GM12878 (cell line): ENCODE measurements around the gene KIAA1217. TPM values are rescaled to one million over a fixed set of nuclear protein-coding genes. Genes with fewer than 3 reads are reported as not detected.
"Not testable (repeated sequence)": the region's sequence is repeated elsewhere in the genome, so short reads cannot be mapped to it uniquely, and the experiment has no call there.

Experiments used
- ATAC-seq: fragments of 200-7000 bp; cut with Tn5 transposase; 3 replicates; pipeline ENCODE4 v1.9.1; 2020; ENCODE audit warnings: mild to moderate bottlenecking, moderate library complexity
- BruUV-seq: library from RNA; stranded (reverse); fragments of 400-500 nt; replicated peaks from 2 replicates; lab custom pipeline; 2021; lab: Mats Ljungman, UMichigan
- CTCF ChIA-PET: fragments of 300-600 bp; sonication (Branson Sonifier 250); formaldehyde crosslinking; extraction: SDS; loops from one replicate; lab custom pipeline; 2021; ENCODE audit warnings: inconsistent platforms; lab: Yijun Ruan, JAX
- POLR2A ChIA-PET: fragments of 350-600 bp; formaldehyde crosslinking; extraction: SDS; loops from one replicate; lab custom pipeline; 2021; ENCODE audit warnings: inconsistent platforms; lab: Charles Lee
- RAD21 ChIA-PET: fragments of 300-600 bp; sonication (Branson Sonifier 250); formaldehyde crosslinking; loops from one replicate; lab custom pipeline; 2023; ENCODE audit warnings: antibody characterized with exemption; ENCODE audit not compliant: unreplicated experiment; lab: Charles Lee
- SMC1A ChIA-PET: fragments of 300-600 bp; sonication (Branson Sonifier 250); formaldehyde crosslinking; loops from one replicate; lab custom pipeline; 2023; ENCODE audit not compliant: unreplicated experiment, uncharacterized antibody; lab: Charles Lee
- DNase-seq: peaks from one replicate; pipeline ENCODE4 v3.0.0-alpha.2; 2011; ENCODE audit warnings: low read depth, low spot score
- FAIRE-seq: peaks from 3 replicates; lab custom pipeline; 2011; peaks lifted over from hg19 to GRCh38; lab: Jason Lieb, UNC
- H2AFZ ChIP-seq: 2 replicates; pipeline ENCODE4 v1.6.0; 2011; ENCODE audit warnings: low read depth, low read length, control low read depth; ENCODE audit not compliant: control insufficient read depth
- H3K27ac ChIP-seq: 2 replicates; pipeline ENCODE4 v1.5.1; 2011; ENCODE audit warnings: control low read depth; ENCODE audit not compliant: control insufficient read depth, insufficient read depth
- H3K27me3 ChIP-seq, 2 experiments: replicated peaks in 1 of 2; 2 replicates each; pipeline versions ENCODE4 v1.6.0 to v1.6.1; 2011; ENCODE audit warnings: low read length in 1 of 2; ENCODE audit not compliant: control insufficient read depth in 2 of 2, insufficient read depth in 2 of 2
- H3K36me3 ChIP-seq, 2 experiments: 2 replicates each; pipeline ENCODE4 v1.5.1; 2011; ENCODE audit warnings: low read length in 1 of 2; ENCODE audit not compliant: control insufficient read depth in 2 of 2, insufficient read depth in 2 of 2
- H3K4me1 ChIP-seq: 2 replicates; pipeline ENCODE4 v1.6.1; 2011; ENCODE audit warnings: mild to moderate bottlenecking, low read length, moderate library complexity, mixed read lengths; ENCODE audit not compliant: control insufficient read depth, insufficient read depth
- H3K4me2 ChIP-seq: 2 replicates; pipeline ENCODE4 v1.6.0; 2011; ENCODE audit warnings: control low read depth; ENCODE audit not compliant: control insufficient read depth, insufficient read depth
- H3K4me3 ChIP-seq: fragments of 200-600 bp; sonication (generic); 2 replicates; pipeline ENCODE4 v1.5.1; 2016
- H3K79me2 ChIP-seq: 2 replicates; pipeline ENCODE4 v1.6.0; 2011; ENCODE audit warnings: low read length; ENCODE audit not compliant: control insufficient read depth, insufficient read depth
- H3K9ac ChIP-seq: 2 replicates; pipeline ENCODE4 v1.8.0; 2011; ENCODE audit warnings: low read length, control low read depth, mixed read lengths; ENCODE audit not compliant: control insufficient read depth, insufficient read depth
- H3K9me3 ChIP-seq: replicated peaks from 3 replicates; pipeline ENCODE4 v1.5.1; 2011; ENCODE audit warnings: mild to moderate bottlenecking, low read length; ENCODE audit not compliant: control insufficient read depth, insufficient read depth
- H4K20me1 ChIP-seq: 2 replicates; pipeline ENCODE4 v1.6.0; 2011; ENCODE audit not compliant: control insufficient read depth, insufficient read depth
- BHLHE40 ChIP-seq, 2 experiments: fragments of 450-650 bp in 1 of 2; IDR thresholded peaks; 2 replicates each; pipeline ENCODE4 v1.6.1; 2011 to 2017; ENCODE audit warnings: low read depth in 2 of 2, borderline replicate concordance in 1 of 2, improper control_type of control experiment in 1 of 2, low read length in 1 of 2, mild to moderate bottlenecking in 1 of 2
- BMI1 ChIP-seq: fragments of 450-650 bp; IDR thresholded peaks from 2 replicates; pipeline ENCODE4 v1.6.1; 2016; ENCODE audit warnings: mild to moderate bottlenecking, moderate library complexity, borderline replicate concordance
- DPF2 ChIP-seq: fragments of 450-650 bp; IDR thresholded peaks from 2 replicates; pipeline ENCODE4 v1.6.1; 2017; ENCODE audit warnings: mild to moderate bottlenecking
- GABPA ChIP-seq: IDR thresholded peaks from 2 replicates; pipeline ENCODE4 v1.6.1; 2014; ENCODE audit warnings: antibody characterized with exemption, low read depth, mild to moderate bottlenecking, inconsistent platforms
- HDGF ChIP-seq: fragments of 450-650 bp; IDR thresholded peaks from 2 replicates; pipeline ENCODE4 v1.6.1; 2016; ENCODE audit warnings: antibody characterized with exemption
- KAT2A ChIP-seq: conservative IDR thresholded peaks from 2 replicates; pipeline ENCODE4 v1.6.1; 2011; ENCODE audit warnings: low read depth, low read length; ENCODE audit not compliant: control insufficient read depth
- NFIC ChIP-seq: IDR thresholded peaks from 2 replicates; pipeline ENCODE4 v1.6.1; 2012; ENCODE audit warnings: low read depth, mild to moderate bottlenecking, inconsistent platforms, low read length, moderate library complexity
- NR2F1 ChIP-seq: fragments of 450-650 bp; conservative IDR thresholded peaks from 2 replicates; pipeline ENCODE4 v1.6.1; 2017; ENCODE audit warnings: mild to moderate bottlenecking
- POU2F2 ChIP-seq: IDR thresholded peaks from 3 replicates; pipeline ENCODE4 v1.6.1; 2011; ENCODE audit warnings: low read depth, mild to moderate bottlenecking, low read length, borderline replicate concordance
- RCOR1 ChIP-seq: conservative IDR thresholded peaks from 2 replicates; pipeline ENCODE4 v1.6.1; 2012; ENCODE audit warnings: low read depth, low read length, improper control_type of control experiment
- RUNX3 ChIP-seq: IDR thresholded peaks from 2 replicates; pipeline ENCODE4 v1.6.1; 2012; ENCODE audit warnings: low read length, inconsistent platforms
- SREBF1 ChIP-seq: IDR thresholded peaks from 2 replicates; pipeline ENCODE4 v1.6.1; 2012; ENCODE audit warnings: mild to moderate bottlenecking, low read length
- WGBS: methylation state at CpG from one replicate; pipeline ENCODE4 v1.1.6; 2016; ENCODE audit warnings: low lambda C conversion rate; ENCODE audit not compliant: insufficient replicate concordance, insufficient coverage; ENCODE audit errors: missing lambda C conversion rate; 5-methylcytosine and 5-hydroxymethylcytosine counted together
- in situ Hi-C: fragments of 300-500 bp; cut with MboI; formaldehyde crosslinking; loops from 9 replicates; pipeline ENCODE4 v1.14.3; 2018; ENCODE audit warnings: mixed read lengths
- intact Hi-C: fragments of 100-400 bp; cut with micrococcal nuclease; formaldehyde crosslinking; loops from one replicate; pipeline ENCODE4 v1.14.2; 2022; ENCODE audit not compliant: unreplicated experiment
- polyA plus RNA-seq, 11 experiments: library from polyadenylated mRNA; depleted of rRNA in 4 of 11; unstranded in 6 of 11; stranded (reverse) in 5 of 11; fragments of >200 nt; fragmentation: Nextera tagmentation in 4 of 11; fragmentation: Illumina TruSeq in 1 of 11; extraction: Ambion mirVana in 4 of 11; extraction: Trizol in 1 of 11; gene quantifications; 1 replicate in 1 of 11; 2 replicates in 10 of 11; pipeline versions ENCODE4 v1.2.1 to v1.2.3, GENCODE V29; 2011 to 2016; ENCODE audit warnings: inconsistent platforms in 2 of 11, missing spikeins in 2 of 11, low read depth in 1 of 11
- total RNA-seq, 4 experiments: library from RNA; depleted of rRNA in 3 of 4; stranded (reverse); fragments of >200 nt in 3 of 4; fragmentation: Illumina TruSeq in 1 of 4; extraction: Trizol in 1 of 4; gene quantifications; 2 replicates each; pipeline versions ENCODE4 v1.2.1 to v1.2.3, GENCODE V29; 2013 to 2021
- TF ChIP-seq, protein P1 (sequence below): IDR thresholded peaks from 2 replicates; pipeline ENCODE4 v1.6.1; 2012; ENCODE audit warnings: improper control_type of control experiment, low read depth, low read length; ENCODE audit not compliant: insufficient replicate concordance

The KIAA1217 gene
- total and polyA plus RNA-seq, 10 of the 15 experiments (the other 5 are each of a cell fraction or from before 2014, with no cell fraction given), result 0.57 to 3.8 (median 2.1) TPM

- Histone ChIP-seq H3K4me3 (no peak overlapping the region), H3K36me3 (no peaks in the 10 kb centered on the region), H3K79me2 (no peaks in the 10 kb centered on the region), H3K27me3 (no peaks in the 10 kb centered on the region), H3K4me1 (no peaks in the 10 kb centered on the region), H2AFZ (no peak overlapping the region), H3K9ac (no peak overlapping the region), H3K27ac (no peak overlapping the region), H4K20me1 (no peaks in the 10 kb centered on the region), H3K9me3 (no peaks in the 10 kb centered on the region), H3K4me2 (no peak overlapping the region)
- CTCF ChIA-PET, result interaction anchor here (0.6 kb wide), 1 partner anchor 219 kb away, joined by 4 read pairs; no protein-coding TSS in a partner anchor
- RAD21 ChIA-PET, result interaction anchor here (0.6 kb wide), 1 partner anchor 469 kb away, joined by 3 read pairs; no protein-coding TSS in a partner anchor
- FAIRE-seq (no peak), DNase-seq (no peak), ATAC-seq (no peak)
- TF ChIP-seq BMI1 (no peak), HDGF (no peak), RCOR1 (no peak), NFIC (no peak), POU2F2 (no peak), BHLHE40 (IDR thresholded peaks at IDR 0.05; ENCODE audit: borderline replicate concordance in 1 of 2, low read depth in 2 of 2, low read length in 1 of 2) (no peak), NR2F1 (no peak), DPF2 (no peak), RUNX3 (no peak), KAT2A (no peak), GABPA (no peak), SREBF1 (no peak)
- TF ChIP-seq, protein P1, sequence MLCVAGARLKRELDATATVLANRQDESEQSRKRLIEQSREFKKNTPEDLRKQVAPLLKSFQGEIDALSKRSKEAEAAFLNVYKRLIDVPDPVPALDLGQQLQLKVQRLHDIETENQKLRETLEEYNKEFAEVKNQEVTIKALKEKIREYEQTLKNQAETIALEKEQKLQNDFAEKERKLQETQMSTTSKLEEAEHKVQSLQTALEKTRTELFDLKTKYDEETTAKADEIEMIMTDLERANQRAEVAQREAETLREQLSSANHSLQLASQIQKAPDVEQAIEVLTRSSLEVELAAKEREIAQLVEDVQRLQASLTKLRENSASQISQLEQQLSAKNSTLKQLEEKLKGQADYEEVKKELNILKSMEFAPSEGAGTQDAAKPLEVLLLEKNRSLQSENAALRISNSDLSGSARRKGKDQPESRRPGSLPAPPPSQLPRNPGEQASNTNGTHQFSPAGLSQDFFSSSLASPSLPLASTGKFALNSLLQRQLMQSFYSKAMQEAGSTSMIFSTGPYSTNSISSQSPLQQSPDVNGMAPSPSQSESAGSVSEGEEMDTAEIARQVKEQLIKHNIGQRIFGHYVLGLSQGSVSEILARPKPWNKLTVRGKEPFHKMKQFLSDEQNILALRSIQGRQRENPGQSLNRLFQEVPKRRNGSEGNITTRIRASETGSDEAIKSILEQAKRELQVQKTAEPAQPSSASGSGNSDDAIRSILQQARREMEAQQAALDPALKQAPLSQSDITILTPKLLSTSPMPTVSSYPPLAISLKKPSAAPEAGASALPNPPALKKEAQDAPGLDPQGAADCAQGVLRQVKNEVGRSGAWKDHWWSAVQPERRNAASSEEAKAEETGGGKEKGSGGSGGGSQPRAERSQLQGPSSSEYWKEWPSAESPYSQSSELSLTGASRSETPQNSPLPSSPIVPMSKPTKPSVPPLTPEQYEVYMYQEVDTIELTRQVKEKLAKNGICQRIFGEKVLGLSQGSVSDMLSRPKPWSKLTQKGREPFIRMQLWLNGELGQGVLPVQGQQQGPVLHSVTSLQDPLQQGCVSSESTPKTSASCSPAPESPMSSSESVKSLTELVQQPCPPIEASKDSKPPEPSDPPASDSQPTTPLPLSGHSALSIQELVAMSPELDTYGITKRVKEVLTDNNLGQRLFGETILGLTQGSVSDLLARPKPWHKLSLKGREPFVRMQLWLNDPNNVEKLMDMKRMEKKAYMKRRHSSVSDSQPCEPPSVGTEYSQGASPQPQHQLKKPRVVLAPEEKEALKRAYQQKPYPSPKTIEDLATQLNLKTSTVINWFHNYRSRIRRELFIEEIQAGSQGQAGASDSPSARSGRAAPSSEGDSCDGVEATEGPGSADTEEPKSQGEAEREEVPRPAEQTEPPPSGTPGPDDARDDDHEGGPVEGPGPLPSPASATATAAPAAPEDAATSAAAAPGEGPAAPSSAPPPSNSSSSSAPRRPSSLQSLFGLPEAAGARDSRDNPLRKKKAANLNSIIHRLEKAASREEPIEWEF, result no peak
- intact Hi-C loops, result no loop called here
- SMC1A ChIA-PET, result interaction anchor here (1.0 to 1.6 kb wide), 2 partner anchors 8 to 10 kb away, joined by 3 read pairs; no protein-coding TSS in a partner anchor
- 44% methylated on average over 1 of the region's 1 CpG for WGBS
- BruUV-seq, result no TSS peak
- POLR2A ChIA-PET, result no interaction called here
- in situ Hi-C loops, result no loop called here
Measured at GRCh38 chr10:24334279-24334939, 125.5 kb downstream of the KIAA1217 start.

DNA sequence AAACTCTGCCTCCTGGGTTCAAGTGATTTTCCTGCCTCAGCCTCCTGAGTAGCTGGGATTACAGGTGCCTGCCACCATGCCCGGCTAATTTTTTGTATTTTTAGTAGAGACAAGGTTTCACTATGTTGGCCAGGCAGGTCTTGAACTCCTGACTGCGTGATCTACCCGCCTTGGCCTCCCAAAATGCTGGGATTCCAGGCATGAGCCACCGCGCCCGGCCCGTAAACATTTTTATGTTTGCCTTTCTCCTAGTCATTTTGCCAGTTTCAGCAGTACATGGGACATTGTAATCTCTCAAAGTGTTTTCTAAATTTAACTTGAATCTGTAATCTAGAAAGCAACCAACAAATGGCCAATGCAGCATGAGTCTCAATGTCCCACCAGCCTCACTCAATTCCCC, 128.8 kb downstream of the KIAA1217 start:
- POLR2A ChIA-PET, ATAC-seq, CTCF ChIA-PET, H3K27ac ChIP-seq, H3K4me2 ChIP-seq, H3K9ac ChIP-seq, H4K20me1 ChIP-seq, FAIRE-seq, H3K4me3 ChIP-seq, DNase-seq, in situ Hi-C loops, intact Hi-C loops, H3K79me2 ChIP-seq, RAD21 ChIA-PET, H3K27me3 ChIP-seq, H3K4me1 ChIP-seq, H3K9me3 ChIP-seq, H3K36me3 ChIP-seq, BruUV-seq, H2AFZ ChIP-seq: not testable (repeated sequence)
- WGBS, result 68% methylated on average over 7 of the region's 7 CpGs
- SMC1A ChIA-PET, result interaction anchor here (1.8 kb wide), 1 partner anchor 11 kb away, joined by 5 read pairs; no protein-coding TSS in a partner anchor
